DND-41 (cell line): Measurements from ENCODE around the gene PCBP4.

Experiments
- EZH2 ChIP-seq: IDR thresholded peaks from 3 replicates; pipeline ENCODE4 v1.6.1; 2012; ENCODE audit warnings: borderline replicate concordance, low read depth, mild to moderate bottlenecking, moderate library complexity, low read length, inconsistent platforms; ENCODE audit not compliant: severe bottlenecking
- TF ChIP-seq, protein P1 (sequence below): IDR thresholded peaks from 2 replicates; pipeline ENCODE4 v1.5.1; 2012; ENCODE audit warnings: borderline replicate concordance, low read length, moderate library complexity, mild to moderate bottlenecking; ENCODE audit not compliant: poor library complexity, severe bottlenecking; ENCODE audit errors: extremely low read depth

- TF ChIP-seq, protein P1, sequence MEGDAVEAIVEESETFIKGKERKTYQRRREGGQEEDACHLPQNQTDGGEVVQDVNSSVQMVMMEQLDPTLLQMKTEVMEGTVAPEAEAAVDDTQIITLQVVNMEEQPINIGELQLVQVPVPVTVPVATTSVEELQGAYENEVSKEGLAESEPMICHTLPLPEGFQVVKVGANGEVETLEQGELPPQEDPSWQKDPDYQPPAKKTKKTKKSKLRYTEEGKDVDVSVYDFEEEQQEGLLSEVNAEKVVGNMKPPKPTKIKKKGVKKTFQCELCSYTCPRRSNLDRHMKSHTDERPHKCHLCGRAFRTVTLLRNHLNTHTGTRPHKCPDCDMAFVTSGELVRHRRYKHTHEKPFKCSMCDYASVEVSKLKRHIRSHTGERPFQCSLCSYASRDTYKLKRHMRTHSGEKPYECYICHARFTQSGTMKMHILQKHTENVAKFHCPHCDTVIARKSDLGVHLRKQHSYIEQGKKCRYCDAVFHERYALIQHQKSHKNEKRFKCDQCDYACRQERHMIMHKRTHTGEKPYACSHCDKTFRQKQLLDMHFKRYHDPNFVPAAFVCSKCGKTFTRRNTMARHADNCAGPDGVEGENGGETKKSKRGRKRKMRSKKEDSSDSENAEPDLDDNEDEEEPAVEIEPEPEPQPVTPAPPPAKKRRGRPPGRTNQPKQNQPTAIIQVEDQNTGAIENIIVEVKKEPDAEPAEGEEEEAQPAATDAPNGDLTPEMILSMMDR = no peak
- no peak for TF ChIP-seq EZH2
Measured at GRCh38 chr3:51941463-51941797, 25.8 kb downstream of the PCBP4 start.
